Vagina (tissue), 2 donors: ENCODE results near the gene ZMIZ1.

Experiments used
- POLR2A ChIP-seq, 2 donors: fragments of 450-650 bp; IDR thresholded peaks; one replicate each; pipeline ENCODE4 v1.6.1; 2017; ENCODE audit warnings: antibody characterized with exemption in 2 of 2, mild to moderate bottlenecking in 2 of 2, moderate library complexity in 2 of 2
- TF ChIP-seq, protein P1 (sequence below), 3 experiments: fragments of 450-650 bp in 2 of 3; fragments of 200-600 bp in 1 of 3; sonication (generic) in 1 of 3; IDR thresholded peaks; one replicate each; pipeline ENCODE4 v1.5.1; 2017 to 2019; ENCODE audit warnings: antibody characterized with exemption in 3 of 3, mild to moderate bottlenecking in 2 of 3, moderate library complexity in 2 of 3

DNA sequence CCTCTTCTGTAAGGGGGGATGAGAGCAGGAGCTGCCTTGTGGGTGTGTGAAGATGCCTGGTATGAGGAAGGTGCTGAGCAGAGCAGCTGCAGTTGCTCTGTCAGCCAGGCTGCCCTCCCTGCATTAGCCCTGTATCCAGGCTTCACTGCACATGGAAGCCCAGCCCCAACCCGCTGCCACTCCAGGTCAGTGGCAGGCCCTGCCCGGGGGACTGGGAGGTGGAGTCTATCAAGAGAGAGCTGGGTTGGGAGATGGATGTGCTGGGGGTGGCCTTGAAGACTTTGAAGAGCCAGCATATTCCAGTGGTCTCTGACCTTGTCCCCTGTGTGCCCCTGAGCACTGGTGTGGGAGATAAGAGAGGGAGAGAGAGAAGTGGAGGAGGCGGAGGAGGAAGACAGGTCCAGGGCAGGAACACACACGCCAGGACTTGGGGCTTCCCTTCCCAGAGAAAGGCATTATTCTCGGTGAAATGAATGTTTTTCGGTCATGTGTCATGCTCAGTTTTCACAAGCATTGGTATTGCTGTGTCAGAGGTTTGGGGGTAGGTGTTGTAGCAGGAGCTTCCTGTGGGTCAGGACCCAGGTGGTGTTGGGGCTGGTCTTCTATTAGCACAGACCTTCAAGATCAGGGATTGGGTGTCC, 281.1 kb downstream of the ZMIZ1 start:
- TF ChIP-seq, protein P1, sequence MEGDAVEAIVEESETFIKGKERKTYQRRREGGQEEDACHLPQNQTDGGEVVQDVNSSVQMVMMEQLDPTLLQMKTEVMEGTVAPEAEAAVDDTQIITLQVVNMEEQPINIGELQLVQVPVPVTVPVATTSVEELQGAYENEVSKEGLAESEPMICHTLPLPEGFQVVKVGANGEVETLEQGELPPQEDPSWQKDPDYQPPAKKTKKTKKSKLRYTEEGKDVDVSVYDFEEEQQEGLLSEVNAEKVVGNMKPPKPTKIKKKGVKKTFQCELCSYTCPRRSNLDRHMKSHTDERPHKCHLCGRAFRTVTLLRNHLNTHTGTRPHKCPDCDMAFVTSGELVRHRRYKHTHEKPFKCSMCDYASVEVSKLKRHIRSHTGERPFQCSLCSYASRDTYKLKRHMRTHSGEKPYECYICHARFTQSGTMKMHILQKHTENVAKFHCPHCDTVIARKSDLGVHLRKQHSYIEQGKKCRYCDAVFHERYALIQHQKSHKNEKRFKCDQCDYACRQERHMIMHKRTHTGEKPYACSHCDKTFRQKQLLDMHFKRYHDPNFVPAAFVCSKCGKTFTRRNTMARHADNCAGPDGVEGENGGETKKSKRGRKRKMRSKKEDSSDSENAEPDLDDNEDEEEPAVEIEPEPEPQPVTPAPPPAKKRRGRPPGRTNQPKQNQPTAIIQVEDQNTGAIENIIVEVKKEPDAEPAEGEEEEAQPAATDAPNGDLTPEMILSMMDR (IDR thresholded peaks at IDR 0.05) = no peak
- no peak for TF ChIP-seq POLR2A (IDR thresholded peaks at IDR 0.05)
